K562 (cell line): ENCODE results near the gene ZFP36. TPM values are rescaled to one million over a fixed set of nuclear protein-coding genes. Genes with fewer than 3 reads are reported as not detected.

Experiments
- ARID3B ChIP-seq: fragments of 250-450 bp; sonication (Bioruptor Pico); IDR thresholded peaks from 2 replicates; pipeline ENCODE4 v1.4.0; 2020; ENCODE audit warnings: borderline replicate concordance
- CEBPB ChIP-seq: fragments of 450-650 bp; IDR thresholded peaks from 2 replicates; pipeline ENCODE4 v1.6.1; 2016; ENCODE audit warnings: missing genetic modification characterization, missing compliant biosample characterization
- CHAMP1 ChIP-seq: fragments of 450-650 bp; IDR thresholded peaks from 2 replicates; pipeline ENCODE4 v1.6.1; 2016; ENCODE audit warnings: mild to moderate bottlenecking
- ETV5 ChIP-seq: sonication (generic); formaldehyde crosslinking; IDR thresholded peaks from 2 replicates; pipeline ENCODE4 v1.4.0; 2020; ENCODE audit warnings: low read depth, mild to moderate bottlenecking, missing genetic modification reagents
- FOXJ3 ChIP-seq: sonication (generic); formaldehyde crosslinking; IDR thresholded peaks from 2 replicates; pipeline ENCODE4 v1.4.0; 2020; ENCODE audit warnings: mild to moderate bottlenecking, missing genetic modification reagents
- FOXK2 ChIP-seq, 2 experiments: fragments of 450-650 bp; IDR thresholded peaks in 1 of 2; conservative IDR thresholded peaks in 1 of 2; 2 replicates each; pipeline ENCODE4 v1.6.1; 2016; ENCODE audit warnings: low read depth in 2 of 2, mild to moderate bottlenecking in 1 of 2
- POLR2G ChIP-seq: fragments of 200-400 bp; formaldehyde crosslinking; IDR thresholded peaks from 2 replicates; pipeline ENCODE4 v1.6.1; 2017; ENCODE audit warnings: low read depth, mild to moderate bottlenecking, antibody characterized with exemption, low read length, moderate library complexity
- RBM39 ChIP-seq: fragments of 200-400 bp; formaldehyde crosslinking; optimal IDR thresholded peaks from 2 replicates; pipeline ENCODE3; 2018; ENCODE audit warnings: low read depth, low read length
- RFX7 ChIP-seq: fragments of 250-450 bp; sonication (Bioruptor Pico); IDR thresholded peaks from 2 replicates; pipeline ENCODE4 v1.5.1; 2021; ENCODE audit warnings: mild to moderate bottlenecking
- SNRNP70 ChIP-seq: fragments of 200-400 bp; formaldehyde crosslinking; optimal IDR thresholded peaks from 2 replicates; pipeline ENCODE3; 2017; ENCODE audit warnings: low read depth, low read length
- STAG1 ChIP-seq: sonication (generic); formaldehyde crosslinking; IDR thresholded peaks from 2 replicates; pipeline ENCODE4 v1.5.0; 2020; ENCODE audit warnings: missing genetic modification reagents, borderline replicate concordance
- TAF7 ChIP-seq: fragments of 450-650 bp; IDR thresholded peaks from 2 replicates; pipeline ENCODE4 v1.6.1; 2016; ENCODE audit warnings: missing genetic modification characterization, missing compliant biosample characterization
- TCFL5 ChIP-seq: fragments of 250-450 bp; sonication (Bioruptor Pico); conservative IDR thresholded peaks from 2 replicates; pipeline ENCODE4 v1.6.1; 2021; ENCODE audit warnings: mild to moderate bottlenecking, moderate library complexity, matching md5 sums
- VEZF1 ChIP-seq: fragments of 200-800 bp; sonication (Bioruptor generic); IDR thresholded peaks from 2 replicates; pipeline ENCODE4 v1.6.1; 2017; ENCODE audit warnings: missing genetic modification characterization, missing compliant biosample characterization
- ZBTB17 ChIP-seq: fragments of 450-650 bp; formaldehyde crosslinking; IDR thresholded peaks from 2 replicates; pipeline ENCODE4 v1.4.0; 2020; ENCODE audit warnings: mild to moderate bottlenecking
- ZNF124 ChIP-seq: sonication (generic); formaldehyde crosslinking; IDR thresholded peaks from 2 replicates; pipeline ENCODE4 v1.8.1; 2022; ENCODE audit warnings: missing genetic modification reagents
- polyA plus RNA-seq, 8 experiments: library from polyadenylated mRNA; depleted of rRNA in 4 of 8; stranded (reverse) in 5 of 8; unstranded in 3 of 8; fragments of >200 nt; fragmentation: Nextera tagmentation in 2 of 8; fragmentation: Illumina TruSeq in 1 of 8; extraction: Ambion mirVana in 2 of 8; extraction: Trizol in 1 of 8; gene quantifications; 2 replicates each; pipeline versions ENCODE4 v1.2.1 to v1.2.3, GENCODE V29; 2011 to 2014; ENCODE audit warnings: inconsistent platforms in 1 of 8, missing spikeins in 1 of 8
- total RNA-seq, 7 experiments: library from RNA; depleted of rRNA in 6 of 7; stranded (reverse); fragments of >200 nt in 6 of 7; fragmentation: Illumina TruSeq in 2 of 7; extraction: Trizol in 2 of 7; gene quantifications; 2 replicates each; pipeline versions ENCODE4 v1.2.1 to v1.2.3, GENCODE V29; 2011 to 2021; ENCODE audit warnings: low replicate concordance in 1 of 7
- TF ChIP-seq, protein P1 (sequence below): sonication (generic); formaldehyde crosslinking; IDR thresholded peaks from 2 replicates; pipeline ENCODE4 v1.4.0; 2020; ENCODE audit warnings: mild to moderate bottlenecking, missing genetic modification reagents
- TF ChIP-seq, protein P2 (sequence below), 2 experiments: fragments of 450-650 bp in 1 of 2; sonication (generic) in 1 of 2; formaldehyde crosslinking in 1 of 2; IDR thresholded peaks in 1 of 2; conservative IDR thresholded peaks in 1 of 2; 2 replicates each; pipeline versions ENCODE4 v1.6.1 to v1.8.1; 2016 to 2023; ENCODE audit warnings: mild to moderate bottlenecking in 2 of 2, moderate library complexity in 2 of 2, inconsistent platforms in 1 of 2, missing genetic modification reagents in 1 of 2

The ZFP36 gene
- total and polyA plus RNA-seq, 9 of the 15 experiments (the other 6 are each of a cell fraction or from before 2014, with no cell fraction given): 1.0 to 20.1 (median 3.5) TPM

DNA sequence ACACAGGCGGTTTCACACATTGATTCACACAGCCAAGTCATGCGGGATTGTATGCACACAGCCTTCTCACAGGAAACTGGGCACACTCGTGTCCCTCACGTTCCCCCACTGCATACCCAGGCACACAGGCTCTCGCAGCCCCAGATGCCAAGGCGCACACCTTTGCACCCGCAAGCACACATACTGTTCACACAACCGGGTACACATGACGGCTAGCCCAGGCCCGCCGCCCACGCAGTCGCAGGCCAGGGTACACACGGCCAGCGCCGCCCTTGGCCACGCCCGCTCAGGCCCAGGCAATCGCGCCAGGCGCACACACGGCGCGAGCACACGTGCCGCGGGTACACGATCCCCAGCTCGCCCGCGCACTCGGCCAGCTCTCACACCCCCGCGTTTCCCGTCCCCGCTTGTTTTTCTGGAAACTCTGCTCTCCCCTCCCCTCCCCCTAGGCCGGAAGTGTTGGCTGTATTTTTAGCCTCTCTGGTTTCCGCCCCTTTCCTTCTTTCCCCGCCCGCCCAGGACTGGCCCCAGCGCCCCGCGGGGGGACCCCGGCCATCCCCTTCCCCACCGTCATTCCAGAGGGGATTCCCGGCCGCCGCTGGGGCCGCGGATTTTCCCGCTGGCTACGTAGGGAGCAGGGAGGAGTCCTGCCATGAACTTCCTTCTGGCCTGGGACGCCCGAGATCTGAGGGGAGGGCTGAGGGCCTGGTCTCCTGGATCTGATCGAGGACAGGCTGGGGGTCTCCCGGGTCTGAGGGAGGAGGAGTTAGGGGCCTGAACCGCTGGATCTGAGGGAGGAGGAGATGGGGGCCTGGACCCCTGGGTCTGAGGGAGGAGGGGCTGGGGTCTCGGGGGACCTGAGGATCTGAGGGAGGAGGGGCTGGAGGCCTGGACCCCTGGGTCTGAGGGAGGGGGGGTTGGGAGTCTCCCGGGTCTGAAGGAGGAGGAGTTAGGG is 4.0 kb upstream of the ZFP36 start (continued):
- no peak for TF ChIP-seq RFX7 (CRISPR knock-in tag)
- TF ChIP-seq ETV5 (CRISPR knock-in tag): peak; percentile 93
- TF ChIP-seq ZBTB17 (CRISPR knock-in tag): peak; percentile 97
- peak; percentile 85 for TF ChIP-seq POLR2G
- TF ChIP-seq RBM39: no peak
- TF ChIP-seq CEBPB (tag): no peak
- TF ChIP-seq ZNF124 (CRISPR knock-in tag): no peak
- TF ChIP-seq TCFL5: no peak
- TF ChIP-seq VEZF1 (CRISPR knock-in tag): peak; percentile 86
- TF ChIP-seq STAG1 (CRISPR knock-in tag): no peak
- TF ChIP-seq CHAMP1: no peak
- TF ChIP-seq SNRNP70: no peak
- peak; percentile 67 to 83 for TF ChIP-seq FOXK2 (conservative IDR thresholded peaks at IDR 0.05 in 1 of 2, IDR thresholded peaks at IDR 0.05 in 1 of 2; ENCODE audit: low read depth in 2 of 2)
- TF ChIP-seq, protein P1, sequence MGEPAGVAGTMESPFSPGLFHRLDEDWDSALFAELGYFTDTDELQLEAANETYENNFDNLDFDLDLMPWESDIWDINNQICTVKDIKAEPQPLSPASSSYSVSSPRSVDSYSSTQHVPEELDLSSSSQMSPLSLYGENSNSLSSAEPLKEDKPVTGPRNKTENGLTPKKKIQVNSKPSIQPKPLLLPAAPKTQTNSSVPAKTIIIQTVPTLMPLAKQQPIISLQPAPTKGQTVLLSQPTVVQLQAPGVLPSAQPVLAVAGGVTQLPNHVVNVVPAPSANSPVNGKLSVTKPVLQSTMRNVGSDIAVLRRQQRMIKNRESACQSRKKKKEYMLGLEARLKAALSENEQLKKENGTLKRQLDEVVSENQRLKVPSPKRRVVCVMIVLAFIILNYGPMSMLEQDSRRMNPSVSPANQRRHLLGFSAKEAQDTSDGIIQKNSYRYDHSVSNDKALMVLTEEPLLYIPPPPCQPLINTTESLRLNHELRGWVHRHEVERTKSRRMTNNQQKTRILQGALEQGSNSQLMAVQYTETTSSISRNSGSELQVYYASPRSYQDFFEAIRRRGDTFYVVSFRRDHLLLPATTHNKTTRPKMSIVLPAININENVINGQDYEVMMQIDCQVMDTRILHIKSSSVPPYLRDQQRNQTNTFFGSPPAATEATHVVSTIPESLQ (CRISPR knock-in tag): no peak
- TF ChIP-seq, protein P2, sequence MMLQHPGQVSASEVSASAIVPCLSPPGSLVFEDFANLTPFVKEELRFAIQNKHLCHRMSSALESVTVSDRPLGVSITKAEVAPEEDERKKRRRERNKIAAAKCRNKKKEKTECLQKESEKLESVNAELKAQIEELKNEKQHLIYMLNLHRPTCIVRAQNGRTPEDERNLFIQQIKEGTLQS (IDR thresholded peaks at IDR 0.05): no peak
- TF ChIP-seq, protein P2 (CRISPR knock-in tag; conservative IDR thresholded peaks at IDR 0.05): no peak
- TF ChIP-seq TAF7 (tag): no peak
- TF ChIP-seq FOXJ3 (CRISPR knock-in tag): no peak
- no peak for TF ChIP-seq ARID3B (CRISPR knock-in tag)
